Activated CD4-positive, alpha-beta T cell treated with anti-CD3 and anti-CD28 coated beads, Interleukin-2, amount 10 ng/mL, durations not matched to agents 7 days and 5 days (primary cell): ENCODE data around the gene ZFHX3. TPM values are rescaled to one million over a fixed set of nuclear protein-coding genes. Genes with fewer than 3 reads are reported as not detected.

Experiments used
- CTCF ChIA-PET: fragments of 350-600 bp; sonication (Branson Sonifier 250); formaldehyde crosslinking; loops from one replicate; lab custom pipeline; 2021; ENCODE audit warnings: antibody characterized with exemption; lab: Charles Lee
- POLR2A ChIA-PET: fragments of 350-600 bp; sonication (Branson Sonifier 250); formaldehyde crosslinking; loops from one replicate; lab custom pipeline; 2021; ENCODE audit warnings: antibody characterized with exemption; lab: Charles Lee
- DNase-seq: peaks from one replicate; pipeline ENCODE4 v3.0.0-alpha.2; 2020
- H3K27ac Mint-ChIP-seq: one replicate; pipeline ENCODE4 v1.8.0; 2021; ENCODE audit warnings: mild to moderate bottlenecking, moderate library complexity, mixed read lengths
- H3K27me3 Mint-ChIP-seq: one replicate; pipeline ENCODE4 v1.8.0; 2021; ENCODE audit warnings: mixed read lengths
- H3K36me3 Mint-ChIP-seq: one replicate; pipeline ENCODE4 v1.8.0; 2021; ENCODE audit warnings: low read depth, mixed read lengths
- H3K4me1 Mint-ChIP-seq: one replicate; pipeline ENCODE4 v1.8.0; 2021; ENCODE audit warnings: mixed read lengths
- H3K4me3 Mint-ChIP-seq: one replicate; pipeline ENCODE4 v1.8.0; 2021; ENCODE audit warnings: mild to moderate bottlenecking, moderate library complexity, mixed read lengths
- H3K9me3 Mint-ChIP-seq: one replicate; pipeline ENCODE4 v1.8.0; 2021; ENCODE audit warnings: mixed read lengths
- total RNA-seq, 2 experiments: library from RNA; stranded (reverse); gene quantifications; one replicate each; pipeline ENCODE4 v1.2.3, GENCODE V29; 2021

Gene ZFHX3
- total RNA-seq, 2 experiments from 2014 or later = 1.5 to 1.6 TPM

GRCh38 chr16:73058221-73058615, 10.3 kb upstream of the ZFHX3 start:
- peaks cover 72% of the 10 kb centered on the region for H3K27me3 Mint-ChIP-seq
- peaks cover 2% of the 10 kb centered on the region for H3K36me3 Mint-ChIP-seq
- H3K4me1 Mint-ChIP-seq = peaks cover 31% of the 10 kb centered on the region
- ChIA-PET CTCF (interaction anchor here (0.6 to 0.7 kb wide), 3 partner anchors 308 to 1503 kb away, joined by 3 to 5 read pairs (median 4); no protein-coding TSS in a partner anchor), POLR2A (interaction anchor here (0.6 kb wide), 1 partner anchor 10 kb away, joined by 8 read pairs; no protein-coding TSS in a partner anchor)
- peak; percentile 31 for DNase-seq
- H3K9me3 Mint-ChIP-seq = no peaks in the 10 kb centered on the region
- H3K27ac Mint-ChIP-seq = no peak overlapping the region
- peak overlapping the region; percentile 79 for H3K4me3 Mint-ChIP-seq

GRCh38 chr16:73057291-73058210, 9.6 kb upstream of the ZFHX3 start:
- Mint-ChIP-seq H3K36me3 (peaks cover 2% of the 10 kb centered on the region), H3K4me1 (peaks cover 29% of the 10 kb centered on the region), H3K27ac (peak overlapping the region; percentile 85), H3K9me3 (no peaks in the 10 kb centered on the region), H3K27me3 (peaks cover 67% of the 10 kb centered on the region), H3K4me3 (peak overlapping the region; percentile 91)
- DNase-seq = no peak
- POLR2A ChIA-PET = no interaction called here
- CTCF ChIA-PET = no interaction called here

- POLR2A ChIA-PET = no interaction called here
- Mint-ChIP-seq H3K4me1 (peaks cover 27% of the 10 kb centered on the region), H3K36me3 (peaks cover 2% of the 10 kb centered on the region), H3K4me3 (peak overlapping the region; percentile 91), H3K27me3 (peaks cover 60% of the 10 kb centered on the region), H3K9me3 (no peaks in the 10 kb centered on the region), H3K27ac (no peak overlapping the region)
- no peak for DNase-seq
- CTCF ChIA-PET = no interaction called here
Observed at GRCh38 chr16:73056921-73057290, 9.0 kb upstream of the ZFHX3 start.

- Mint-ChIP-seq H3K36me3 (peaks cover 2% of the 10 kb centered on the region), H3K27me3 (peaks cover 58% of the 10 kb centered on the region), H3K4me3 (peak overlapping the region; percentile 18), H3K9me3 (no peaks in the 10 kb centered on the region), H3K27ac (no peak overlapping the region), H3K4me1 (peaks cover 27% of the 10 kb centered on the region)
- no peak for DNase-seq
- POLR2A ChIA-PET = no interaction called here
- CTCF ChIA-PET = no interaction called here
Observed at GRCh38 chr16:73056448-73056847, 8.5 kb upstream of the ZFHX3 start.

- H3K27ac Mint-ChIP-seq = no peak overlapping the region
- H3K9me3 Mint-ChIP-seq = no peaks in the 10 kb centered on the region
- peaks cover 47% of the 10 kb centered on the region for H3K27me3 Mint-ChIP-seq
- H3K4me3 Mint-ChIP-seq = no peak overlapping the region
- POLR2A ChIA-PET = no interaction called here
- DNase-seq = no peak
- peaks cover 27% of the 10 kb centered on the region for H3K4me1 Mint-ChIP-seq
- peaks cover 2% of the 10 kb centered on the region for H3K36me3 Mint-ChIP-seq
- CTCF ChIA-PET = interaction anchor here (0.6 kb wide), 1 partner anchor 61 kb away, joined by 5 read pairs; no protein-coding TSS in a partner anchor
Observed at GRCh38 chr16:73054813-73055482, 7.0 kb upstream of the ZFHX3 start.

- no peak for DNase-seq
- ChIA-PET POLR2A (no interaction called here), CTCF (interaction anchor here (0.6 kb wide), 1 partner anchor 61 kb away, joined by 5 read pairs; no protein-coding TSS in a partner anchor)
- H3K9me3 Mint-ChIP-seq = no peaks in the 10 kb centered on the region
- H3K27me3 Mint-ChIP-seq = peaks cover 46% of the 10 kb centered on the region
- no peak overlapping the region for H3K27ac Mint-ChIP-seq
- H3K4me1 Mint-ChIP-seq = peaks cover 27% of the 10 kb centered on the region
- H3K4me3 Mint-ChIP-seq = no peak overlapping the region
- H3K36me3 Mint-ChIP-seq = peaks cover 2% of the 10 kb centered on the region
Observed at GRCh38 chr16:73054498-73054812, 6.5 kb upstream of the ZFHX3 start.

- Mint-ChIP-seq H3K36me3 (peaks cover 2% of the 10 kb centered on the region), H3K4me1 (peaks cover 24% of the 10 kb centered on the region), H3K4me3 (no peak overlapping the region), H3K27ac (no peak overlapping the region), H3K27me3 (peaks cover 45% of the 10 kb centered on the region), H3K9me3 (no peaks in the 10 kb centered on the region)
- ChIA-PET POLR2A (no interaction called here), CTCF (no interaction called here)
- DNase-seq = no peak
Observed at GRCh38 chr16:73054125-73054484, 6.2 kb upstream of the ZFHX3 start.

- Mint-ChIP-seq H3K4me3 (no peak overlapping the region), H3K27ac (no peak overlapping the region), H3K4me1 (peaks cover 20% of the 10 kb centered on the region), H3K36me3 (peaks cover 2% of the 10 kb centered on the region), H3K27me3 (peaks cover 46% of the 10 kb centered on the region), H3K9me3 (no peaks in the 10 kb centered on the region)
- DNase-seq = no peak
- ChIA-PET CTCF (no interaction called here), POLR2A (interaction anchor here (0.7 kb wide), 1 partner anchor 57 kb away, joined by 3 read pairs; no protein-coding TSS in a partner anchor)
Observed at GRCh38 chr16:73053364-73054124, 5.6 kb upstream of the ZFHX3 start.

GRCh38 chr16:73053038-73053363, 5.1 kb upstream of the ZFHX3 start:
- Mint-ChIP-seq H3K36me3 (peaks cover 2% of the 10 kb centered on the region), H3K27me3 (peaks cover 48% of the 10 kb centered on the region), H3K4me1 (peaks cover 20% of the 10 kb centered on the region), H3K4me3 (no peak overlapping the region), H3K27ac (no peak overlapping the region), H3K9me3 (no peaks in the 10 kb centered on the region)
- no peak for DNase-seq
- ChIA-PET POLR2A (interaction anchor here (0.7 kb wide), 1 partner anchor 58 kb away, joined by 3 read pairs; no protein-coding TSS in a partner anchor), CTCF (no interaction called here)

- H3K9me3 Mint-ChIP-seq = no peaks in the 10 kb centered on the region
- H3K27ac Mint-ChIP-seq = no peak overlapping the region
- no peak overlapping the region for H3K4me3 Mint-ChIP-seq
- peaks cover 20% of the 10 kb centered on the region for H3K4me1 Mint-ChIP-seq
- ChIA-PET POLR2A (no interaction called here), CTCF (no interaction called here)
- DNase-seq = no peak
- H3K36me3 Mint-ChIP-seq = peaks cover 2% of the 10 kb centered on the region
- peaks cover 48% of the 10 kb centered on the region for H3K27me3 Mint-ChIP-seq
Observed at GRCh38 chr16:73052576-73052975, 4.6 kb upstream of the ZFHX3 start.

GRCh38 chr16:73051961-73052360, 4.0 kb upstream of the ZFHX3 start:
- Mint-ChIP-seq H3K27me3 (peaks cover 49% of the 10 kb centered on the region), H3K9me3 (no peaks in the 10 kb centered on the region), H3K36me3 (no peaks in the 10 kb centered on the region), H3K4me3 (no peak overlapping the region), H3K27ac (no peak overlapping the region), H3K4me1 (peaks cover 21% of the 10 kb centered on the region)
- ChIA-PET POLR2A (no interaction called here), CTCF (no interaction called here)
- DNase-seq = no peak

- POLR2A ChIA-PET = no interaction called here
- no peak overlapping the region for H3K27ac Mint-ChIP-seq
- CTCF ChIA-PET = interaction anchor here (0.6 kb wide), 1 partner anchor 293 kb away, joined by 3 read pairs; no protein-coding TSS in a partner anchor
- DNase-seq = no peak
- H3K4me1 Mint-ChIP-seq = peaks cover 20% of the 10 kb centered on the region
- H3K27me3 Mint-ChIP-seq = peaks cover 49% of the 10 kb centered on the region
- no peak overlapping the region for H3K4me3 Mint-ChIP-seq
- H3K36me3 Mint-ChIP-seq = no peaks in the 10 kb centered on the region
- H3K9me3 Mint-ChIP-seq = no peaks in the 10 kb centered on the region
Observed at GRCh38 chr16:73051226-73051625, 3.3 kb upstream of the ZFHX3 start.
